Keratinocyte (primary cell): ENCODE results near the gene SMARCD1. TPM values are rescaled to one million over a fixed set of nuclear protein-coding genes. Genes with fewer than 3 reads are reported as not detected.

Source experiments
- DNase-seq: peaks from one replicate; pipeline ENCODE4 v3.0.0-alpha.2; 2011; ENCODE audit warnings: low read depth, missing footprints, low spot score
- FAIRE-seq: peaks from 2 replicates; lab custom pipeline; 2011; peaks lifted over from hg19 to GRCh38; lab: Jason Lieb, UNC
- H2AFZ ChIP-seq: 2 replicates; pipeline ENCODE4 v1.6.0; 2012; ENCODE audit warnings: low read length, control low read depth, inconsistent platforms; ENCODE audit not compliant: control insufficient read depth
- H3K27ac ChIP-seq: 2 replicates; pipeline ENCODE4 v1.5.1; 2011; ENCODE audit warnings: low read length; ENCODE audit not compliant: control insufficient read depth, insufficient read depth
- H3K27me3 ChIP-seq: 3 replicates; pipeline ENCODE4 v1.6.0; 2011; ENCODE audit warnings: low read length; ENCODE audit not compliant: control insufficient read depth, insufficient read depth; ENCODE audit errors: extremely low read depth
- H3K36me3 ChIP-seq, 2 experiments: 2 replicates in 1 of 2; 3 replicates in 1 of 2; pipeline ENCODE4 v1.5.1; 2011; ENCODE audit warnings: low read length in 2 of 2, mild to moderate bottlenecking in 1 of 2; ENCODE audit not compliant: control insufficient read depth in 2 of 2, insufficient read depth in 2 of 2; ENCODE audit errors: extremely low read depth in 1 of 2
- H3K4me1 ChIP-seq: 3 replicates; pipeline ENCODE4 v1.5.1; 2011; ENCODE audit warnings: low read length; ENCODE audit not compliant: control insufficient read depth, insufficient read depth; ENCODE audit errors: extremely low read depth
- H3K4me2 ChIP-seq: 3 replicates; pipeline ENCODE4 v1.6.0; 2011; ENCODE audit warnings: low read depth, low read length; ENCODE audit not compliant: control insufficient read depth, insufficient read depth; ENCODE audit errors: extremely low read depth
- H3K4me3 ChIP-seq, 3 experiments: fragments of 200-600 bp in 1 of 3; sonication (generic) in 1 of 3; 2 replicates in 2 of 3; 3 replicates in 1 of 3; pipeline ENCODE4 v1.5.1; 2011 to 2016; ENCODE audit warnings: low read length in 3 of 3, mild to moderate bottlenecking in 3 of 3, control low read depth in 2 of 3, inconsistent platforms in 1 of 3, low read depth in 1 of 3, mixed read lengths in 1 of 3, mixed run types in 1 of 3, moderate library complexity in 1 of 3; ENCODE audit not compliant: control insufficient read depth in 2 of 3, insufficient read depth in 2 of 3; ENCODE audit errors: extremely low read depth in 1 of 3
- H3K79me2 ChIP-seq: 2 replicates; pipeline ENCODE4 v1.6.0; 2012; ENCODE audit warnings: low read length; ENCODE audit not compliant: control insufficient read depth, insufficient read depth
- H3K9ac ChIP-seq: 3 replicates; pipeline ENCODE4 v1.6.0; 2011; ENCODE audit warnings: low read length; ENCODE audit not compliant: control insufficient read depth, insufficient read depth; ENCODE audit errors: extremely low read depth
- H3K9me1 ChIP-seq: 3 replicates; pipeline ENCODE4 v1.6.0; 2011; ENCODE audit warnings: low read length; ENCODE audit not compliant: control insufficient read depth, insufficient read depth; ENCODE audit errors: extremely low read depth
- H3K9me3 ChIP-seq: 2 replicates; pipeline ENCODE4 v1.5.1; 2012; ENCODE audit warnings: low read depth, low read length; ENCODE audit not compliant: control insufficient read depth
- H4K20me1 ChIP-seq: 3 replicates; pipeline ENCODE4 v1.6.0; 2011; ENCODE audit warnings: low read length; ENCODE audit not compliant: control insufficient read depth, insufficient read depth; ENCODE audit errors: extremely low read depth
- CTCF ChIP-seq, 3 experiments: IDR thresholded peaks in 1 of 3; conservative IDR thresholded peaks in 1 of 3; optimal IDR thresholded peaks in 1 of 3; 2 replicates in 2 of 3; 3 replicates in 1 of 3; pipeline versions ENCODE3 to v1.5.1; 2011; ENCODE audit warnings: low read length in 3 of 3, mild to moderate bottlenecking in 3 of 3, moderate library complexity in 2 of 3, control low read depth in 1 of 3, inconsistent platforms in 1 of 3; ENCODE audit not compliant: insufficient read depth in 2 of 3; ENCODE audit errors: extremely low read depth in 1 of 3
- EZH2 ChIP-seq: IDR thresholded peaks from one replicate; pipeline ENCODE4 v1.6.1; 2012; ENCODE audit warnings: inconsistent platforms, mild to moderate bottlenecking, low read length, moderate library complexity
- dilution Hi-C: fragments of 300-500 bp; cut with MboI; formaldehyde crosslinking; loops from one replicate; pipeline ENCODE4 v1.7.0; 2020; ENCODE audit warnings: low sequenced_read_pairs; ENCODE audit not compliant: extremely low pct_ligation_motif_present
- polyA plus RNA-seq, 5 experiments: library from polyadenylated mRNA; depleted of rRNA in 3 of 5; stranded (reverse) in 3 of 5; stranded (forward) in 1 of 5; unstranded in 1 of 5; fragments of >200 nt; gene quantifications; 1 replicate in 1 of 5; 2 replicates in 3 of 5; 3 replicates in 1 of 5; pipeline versions ENCODE4 v1.2.1 to v1.2.3, GENCODE V29; 2011 to 2012; ENCODE audit warnings: missing spikeins in 2 of 5, low read depth in 1 of 5, low replicate concordance in 1 of 5

Gene SMARCD1
- polyA plus RNA-seq, 1 donor (not counting 4 experiments of a cell fraction or from before 2014, with no cell fraction given) = 56.6 TPM

- Histone ChIP-seq H3K9ac (peak overlapping the region; percentile 92), H3K79me2 (peaks cover 42% of the 10 kb centered on the region), H3K9me1 (no peaks in the 10 kb centered on the region), H3K27ac (peak overlapping the region; percentile 82), H3K27me3 (no peaks in the 10 kb centered on the region), H3K4me2 (peak overlapping the region; percentile 84), H3K9me3 (no peaks in the 10 kb centered on the region), H2AFZ (peak overlapping the region; percentile 97), H3K4me1 (peaks cover 20% of the 10 kb centered on the region), H4K20me1 (no peaks in the 10 kb centered on the region), H3K4me3 (peak overlapping the region; percentile 83 to 99 (median 98)), H3K36me3 (peaks cover 2 to 5% of the 10 kb centered on the region in 2 experiments)
- TF ChIP-seq CTCF (optimal IDR thresholded peaks at IDR 0.05 in 1 of 3, IDR thresholded peaks at IDR 0.05 in 1 of 3, conservative IDR thresholded peaks at IDR 0.05 in 1 of 3; ENCODE audit: extremely low read depth in 1 of 3, insufficient read depth in 2 of 3, low read length in 3 of 3) (no peak), EZH2 (no peak)
- FAIRE-seq = no peak
- DNase-seq = no peak
- dilution Hi-C loops = no loop called here
These were observed 27.5 kb downstream of the SMARCD1 start for GRCh38 chr12:50112456-50113218.

GRCh38 chr12:50117057-50117622 lies 32.0 kb downstream of the SMARCD1 start:
- no peak overlapping the region for H3K9ac ChIP-seq
- peaks cover 4% of the 10 kb centered on the region for H3K4me1 ChIP-seq
- H3K27me3 ChIP-seq = no peaks in the 10 kb centered on the region
- DNase-seq (no peak), FAIRE-seq (no peak)
- no peaks in the 10 kb centered on the region for H3K9me3 ChIP-seq
- no peaks in the 10 kb centered on the region for H3K9me1 ChIP-seq
- H3K79me2 ChIP-seq = peaks cover 41% of the 10 kb centered on the region
- H3K27ac ChIP-seq = no peak overlapping the region
- no peak overlapping the region for H3K4me3 ChIP-seq
- dilution Hi-C loops = no loop called here
- H3K36me3 ChIP-seq = peaks cover 14 to 15% of the 10 kb centered on the region in 2 experiments
- H2AFZ ChIP-seq = no peak overlapping the region
- no peaks in the 10 kb centered on the region for H4K20me1 ChIP-seq
- no peak overlapping the region for H3K4me2 ChIP-seq
- TF ChIP-seq EZH2 = no peak
- TF ChIP-seq CTCF (optimal IDR thresholded peaks at IDR 0.05 in 1 of 3, IDR thresholded peaks at IDR 0.05 in 1 of 3, conservative IDR thresholded peaks at IDR 0.05 in 1 of 3; ENCODE audit: extremely low read depth in 1 of 3, insufficient read depth in 2 of 3, low read length in 3 of 3) = no peak
